Stimulated activated CD4-positive, alpha-beta T cell treated with anti-CD3 and anti-CD28 coated beads, Interleukin-2, amount 100 ng/mL, for 48 hours (primary cell): ENCODE measurements around the gene ARHGEF11.

ENCODE experiments used
- DNase-seq, 2 donors: peaks; one replicate each; pipeline ENCODE4 v3.0.0-alpha.2; 2020

Gene ARHGEF11

GRCh38 chr1:156947818-156948525 is 97.6 kb downstream of the ARHGEF11 start:
- no peak for DNase-seq

- DNase-seq = no peak
Observed at GRCh38 chr1:156947127-156947526, 98.4 kb downstream of the ARHGEF11 start.

- no peak for DNase-seq
Observed at GRCh38 chr1:156945881-156946661, 99.5 kb downstream of the ARHGEF11 start.

GRCh38 chr1:156944848-156945247 is 100.7 kb downstream of the ARHGEF11 start:
- no peak for DNase-seq

- DNase-seq = no peak
Observed at GRCh38 chr1:156944268-156944667, 101.3 kb downstream of the ARHGEF11 start.

- DNase-seq = no peak
Observed at GRCh38 chr1:156943756-156944155, 101.8 kb downstream of the ARHGEF11 start.

- no peak for DNase-seq
Observed at GRCh38 chr1:156942576-156942975, 103.0 kb downstream of the ARHGEF11 start.

GRCh38 chr1:156942176-156942575 is 103.4 kb downstream of the ARHGEF11 start:
- DNase-seq = no peak

GRCh38 chr1:156941675-156942074 is 103.9 kb downstream of the ARHGEF11 start:
- no peak for DNase-seq

- DNase-seq = no peak
Observed at GRCh38 chr1:156939786-156940334, 105.7 kb downstream of the ARHGEF11 start.

- no peak for DNase-seq
Observed at GRCh38 chr1:156938813-156939212, 106.7 kb downstream of the ARHGEF11 start.

GRCh38 chr1:156937883-156938282 is 107.7 kb downstream of the ARHGEF11 start:
- DNase-seq = no peak

- no peak for DNase-seq
Observed at GRCh38 chr1:156936721-156937220, 108.8 kb downstream of the ARHGEF11 start.

GRCh38 chr1:156936191-156936590 is 109.4 kb downstream of the ARHGEF11 start:
- DNase-seq = no peak

GRCh38 chr1:156935505-156936128 is 109.9 kb downstream of the ARHGEF11 start:
- no peak for DNase-seq

- DNase-seq = no peak
Observed at GRCh38 chr1:156933136-156933535, 112.4 kb downstream of the ARHGEF11 start.

- no peak for DNase-seq
Observed at GRCh38 chr1:156931974-156932710, 113.4 kb downstream of the ARHGEF11 start.

GRCh38 chr1:156931211-156931952 is 114.2 kb downstream of the ARHGEF11 start:
- no peak for DNase-seq

GRCh38 chr1:156930483-156930882 is 115.1 kb downstream of the ARHGEF11 start:
- DNase-seq = no peak

GRCh38 chr1:156929596-156930238 is 115.8 kb downstream of the ARHGEF11 start:
- DNase-seq = no peak

GRCh38 chr1:156928043-156928602 is 117.4 kb downstream of the ARHGEF11 start:
- DNase-seq = no peak
